ENCODE data around the gene SMAD3.

Gene SMAD3

DNA sequence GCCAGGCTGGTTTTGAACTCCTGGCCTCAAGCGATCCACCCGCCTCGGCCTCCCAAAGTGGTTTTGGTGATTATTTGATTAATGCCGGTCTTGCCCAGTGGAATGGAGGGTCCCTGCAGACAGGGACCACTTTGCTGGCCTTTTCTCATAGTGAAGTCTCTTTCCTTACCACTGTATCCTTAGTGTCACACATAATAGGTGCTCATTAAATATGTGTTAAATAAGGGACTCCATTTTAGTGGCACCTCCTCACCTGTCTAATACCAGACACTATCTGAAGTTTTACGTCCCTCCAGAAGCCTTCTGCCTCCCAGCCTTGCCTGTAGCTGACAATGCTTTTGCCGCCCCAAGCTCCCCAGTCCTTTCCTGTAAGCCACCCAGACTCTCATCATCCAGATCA, 97.8 kb downstream of the SMAD3 start:
- DNase-seq (ENCODE audit: low read depth in 2 of 2): no peak

DNA sequence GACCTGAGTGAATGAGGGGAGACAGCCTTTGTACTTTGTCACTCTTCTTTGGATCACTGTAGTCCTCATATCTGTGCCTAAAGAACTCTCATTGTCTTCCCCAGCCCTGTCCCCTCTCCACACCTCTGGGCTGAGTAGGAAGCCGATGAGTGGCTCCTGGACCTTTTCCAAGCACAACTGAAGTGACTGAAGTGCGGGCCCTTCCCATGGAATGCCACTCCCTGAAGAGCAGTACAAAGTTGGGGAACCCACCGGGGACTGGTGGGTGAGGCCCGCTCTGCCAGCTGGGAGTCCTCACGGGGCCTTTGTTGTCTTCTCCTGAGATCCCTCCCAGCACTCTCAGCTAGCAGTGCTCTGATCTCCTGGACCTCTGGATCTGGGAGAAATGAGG, 99.0 kb downstream of the SMAD3 start:
- no peak for DNase-seq (ENCODE audit: low read depth in 2 of 2)

DNA sequence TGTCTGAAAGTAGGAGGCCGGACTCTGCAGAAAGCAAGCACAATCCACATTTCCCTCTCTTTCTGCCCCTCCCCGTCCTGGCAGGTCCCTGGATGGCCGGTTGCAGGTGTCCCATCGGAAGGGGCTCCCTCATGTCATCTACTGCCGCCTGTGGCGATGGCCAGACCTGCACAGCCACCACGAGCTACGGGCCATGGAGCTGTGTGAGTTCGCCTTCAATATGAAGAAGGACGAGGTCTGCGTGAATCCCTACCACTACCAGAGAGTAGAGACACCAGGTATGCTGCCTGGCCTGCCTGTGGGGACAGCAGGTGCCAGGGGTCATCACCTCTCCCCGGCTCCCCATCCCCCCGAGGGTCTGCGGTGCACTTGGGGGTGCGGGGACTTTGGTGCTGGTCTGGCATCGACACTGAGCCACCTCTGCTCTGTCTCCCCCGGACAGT, 99.4 kb downstream of the SMAD3 start:
- no peak for DNase-seq (ENCODE audit: low read depth in 2 of 2)

DNA sequence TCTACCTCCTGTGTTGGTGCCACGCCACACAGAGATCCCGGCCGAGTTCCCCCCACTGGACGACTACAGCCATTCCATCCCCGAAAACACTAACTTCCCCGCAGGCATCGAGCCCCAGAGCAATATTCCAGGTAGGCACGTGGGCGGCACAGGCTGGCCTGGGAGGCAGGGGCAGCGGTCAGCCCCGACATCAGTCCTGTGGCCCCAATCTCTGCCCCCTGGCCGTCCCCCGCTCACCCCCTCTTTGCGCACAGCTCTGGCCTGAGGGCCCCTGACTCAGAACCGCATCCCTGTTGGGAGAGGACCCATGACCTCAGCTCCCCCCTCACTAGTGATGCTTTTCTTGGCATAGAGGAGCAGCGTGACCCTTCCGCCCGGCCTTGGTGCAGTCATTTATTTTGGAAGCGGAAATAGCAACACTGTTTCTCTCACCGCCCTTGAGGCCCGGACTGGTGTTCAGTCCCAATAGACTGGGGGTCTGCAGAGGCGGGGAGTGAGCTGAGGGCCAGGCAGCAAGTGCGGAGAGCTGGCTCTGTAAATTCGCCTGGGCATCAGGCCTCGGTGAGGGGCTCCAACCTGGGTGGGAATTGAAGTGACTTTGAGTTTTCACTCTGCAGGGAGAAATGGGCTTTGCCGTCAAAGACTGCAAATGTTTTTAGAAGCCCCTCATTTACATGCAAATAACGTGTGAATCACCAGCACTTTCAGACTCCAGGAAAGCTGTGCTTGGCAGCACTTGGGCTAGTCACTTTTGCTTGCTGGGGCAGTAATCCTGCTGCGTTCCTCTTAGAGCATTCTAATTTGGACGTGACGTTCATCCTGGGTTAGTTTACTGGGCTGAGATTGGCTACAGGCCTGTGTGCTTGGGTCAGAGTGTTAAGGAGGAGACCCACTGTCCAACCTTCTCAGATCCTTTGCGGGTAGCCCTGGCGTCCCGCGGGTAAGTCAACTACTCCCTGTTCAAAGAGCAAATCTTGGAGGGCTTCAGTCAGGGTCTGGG, 100.2 kb downstream of the SMAD3 start:
- no peak for DNase-seq (ENCODE audit: low read depth in 2 of 2)

DNA sequence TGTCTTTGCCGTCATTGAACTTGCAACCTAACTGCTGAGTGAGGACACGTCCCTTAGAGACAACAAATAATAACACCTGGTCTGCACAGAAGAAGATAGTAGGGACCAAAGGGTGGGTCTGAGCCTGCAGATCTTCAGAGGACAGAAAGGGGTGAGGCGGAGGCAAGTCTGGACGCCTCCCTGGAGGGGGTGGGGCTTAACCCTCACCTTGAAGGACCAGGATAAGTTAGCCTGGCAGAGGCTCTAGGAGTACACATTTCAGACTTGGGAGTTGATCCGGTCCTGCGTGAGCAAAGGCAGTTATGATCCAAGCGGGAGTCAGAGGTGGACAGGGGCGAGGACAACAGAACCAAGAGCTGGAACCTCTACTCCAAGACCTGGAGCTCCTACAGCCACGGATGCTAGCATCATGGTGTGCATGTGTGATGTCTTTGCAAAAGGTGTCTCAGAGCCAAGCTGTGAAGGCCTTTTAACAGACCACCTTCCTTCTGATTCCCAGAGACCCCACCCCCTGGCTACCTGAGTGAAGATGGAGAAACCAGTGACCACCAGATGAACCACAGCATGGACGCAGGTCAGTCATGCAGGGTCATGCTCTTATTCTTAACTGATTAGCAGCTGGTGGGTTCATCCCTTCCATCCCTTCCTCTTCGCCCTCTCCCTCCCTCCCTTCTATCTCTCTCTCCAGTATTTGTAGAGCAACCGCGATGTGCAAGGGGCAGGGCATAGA, 101.0 kb downstream of the SMAD3 start:
- no peak for DNase-seq (ENCODE audit: low read depth in 2 of 2)

DNA sequence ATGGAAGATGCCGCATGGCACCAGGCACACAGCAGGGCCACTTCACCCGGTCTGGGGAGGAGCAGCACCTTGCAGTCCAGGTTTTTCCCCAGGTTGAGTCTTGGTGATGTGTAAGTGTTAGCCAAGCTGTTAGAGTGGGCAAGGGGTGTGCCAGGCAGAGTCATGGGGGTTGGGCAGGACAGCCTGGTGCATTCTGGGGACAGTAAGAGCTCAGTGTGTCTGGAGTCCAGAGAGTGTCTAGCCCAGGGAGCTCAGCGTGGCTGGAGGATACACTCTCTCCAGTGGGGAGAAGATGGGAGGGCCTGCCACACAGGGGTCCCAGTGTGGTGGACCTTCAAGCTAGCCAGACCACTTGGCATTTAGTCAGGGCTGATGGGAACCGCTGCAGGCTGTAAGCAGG, 101.7 kb downstream of the SMAD3 start:
- DNase-seq (ENCODE audit: low read depth in 2 of 2): no peak

DNA sequence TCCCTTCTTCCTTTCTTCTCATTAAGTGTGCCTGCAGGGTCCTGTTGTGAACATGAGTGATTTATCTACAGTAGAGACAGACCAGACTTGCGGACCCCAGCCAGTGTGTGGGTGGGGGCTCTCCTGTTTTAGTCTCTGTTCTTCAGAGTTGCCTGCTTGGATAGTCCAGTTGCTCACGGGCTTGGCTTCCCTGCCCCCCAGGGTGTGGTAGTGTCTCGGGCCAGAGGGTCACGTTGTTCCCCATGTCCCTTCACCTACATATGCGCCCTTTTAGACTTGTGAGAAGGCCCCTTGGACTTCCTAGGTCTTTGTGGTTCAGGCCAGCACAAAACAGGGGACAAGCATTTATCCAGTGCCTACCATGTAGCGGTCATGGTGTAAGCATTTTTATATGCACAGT, 103.3 kb downstream of the SMAD3 start:
- DNase-seq (ENCODE audit: low read depth in 2 of 2): no peak

DNA sequence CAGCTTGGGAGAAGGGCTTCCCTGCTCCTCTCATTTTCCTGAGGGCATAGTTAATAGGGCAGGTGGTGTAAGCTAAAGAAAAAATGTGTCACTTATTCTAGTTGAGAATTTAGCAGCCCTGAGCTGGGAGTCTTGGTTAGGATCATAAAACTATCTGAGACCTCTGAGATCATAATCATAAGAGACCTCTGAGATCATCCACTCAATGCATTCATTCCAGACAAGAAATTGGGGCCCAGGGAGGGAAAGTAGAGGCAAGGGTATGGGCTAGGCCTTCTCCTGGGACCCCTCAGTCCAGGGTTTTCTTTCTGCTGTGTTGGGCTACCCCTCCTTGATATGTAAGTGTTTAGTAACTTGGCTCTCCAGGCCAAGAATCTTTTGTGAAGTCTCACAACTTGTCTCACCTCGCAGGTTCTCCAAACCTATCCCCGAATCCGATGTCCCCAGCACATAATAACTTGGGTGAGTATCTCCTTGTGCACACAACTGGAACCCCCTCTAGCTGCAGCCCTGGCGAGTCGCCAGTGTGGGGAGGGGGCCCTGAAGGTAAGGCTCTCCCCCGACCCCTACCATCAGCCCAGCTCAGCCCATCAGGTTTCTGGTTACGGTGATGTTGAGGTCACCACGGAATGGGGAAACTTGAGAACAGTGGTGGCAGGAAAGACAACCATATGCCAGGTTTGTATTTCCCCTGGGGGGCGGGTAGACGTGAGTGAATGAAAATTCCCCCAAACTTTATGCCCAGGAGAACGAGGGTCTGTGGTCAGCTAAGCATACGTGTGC, 104.9 kb downstream of the SMAD3 start:
- DNase-seq (ENCODE audit: low read depth in 2 of 2): no peak

DNA sequence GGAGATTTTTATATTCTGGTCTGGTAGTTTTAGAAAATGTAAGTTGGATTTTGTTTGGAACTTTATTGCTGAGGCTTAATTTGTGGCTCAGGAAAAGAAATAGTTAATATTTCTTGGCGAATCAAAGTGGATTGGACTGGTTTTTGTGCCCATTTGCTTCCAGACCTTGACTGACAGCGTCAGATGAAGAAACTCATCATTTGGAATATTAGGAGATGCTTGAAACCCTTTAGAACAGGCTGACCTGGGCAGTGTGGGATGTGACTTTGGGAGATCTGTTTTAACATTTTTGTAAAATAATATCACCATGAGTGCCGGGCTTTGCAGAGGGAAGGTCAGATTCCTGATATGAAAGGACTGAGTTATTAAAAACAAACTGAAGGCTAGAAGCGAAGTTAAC, 106.1 kb downstream of the SMAD3 start:
- no peak for DNase-seq (ENCODE audit: low read depth in 2 of 2)

DNA sequence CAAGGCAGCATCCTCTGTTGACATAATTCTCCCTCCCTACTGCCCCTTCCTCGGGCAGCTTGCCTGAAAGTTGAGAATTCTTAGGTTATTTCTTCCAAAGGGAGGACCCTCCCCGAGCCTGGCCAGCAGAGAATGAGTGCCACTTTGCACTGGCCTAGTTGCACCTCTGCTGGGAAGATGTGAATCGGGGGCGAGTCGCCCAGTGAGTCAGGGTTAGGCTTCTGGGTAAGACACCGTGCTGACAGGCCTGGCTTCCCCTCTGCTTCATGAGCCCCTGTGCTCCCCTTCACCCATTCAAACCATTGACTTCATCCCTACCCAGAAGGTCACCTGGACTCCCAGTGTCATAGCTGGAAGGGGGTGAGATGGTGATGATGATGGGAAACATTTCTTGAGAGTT, 106.8 kb downstream of the SMAD3 start:
- no peak for DNase-seq (ENCODE audit: low read depth in 2 of 2)

DNA sequence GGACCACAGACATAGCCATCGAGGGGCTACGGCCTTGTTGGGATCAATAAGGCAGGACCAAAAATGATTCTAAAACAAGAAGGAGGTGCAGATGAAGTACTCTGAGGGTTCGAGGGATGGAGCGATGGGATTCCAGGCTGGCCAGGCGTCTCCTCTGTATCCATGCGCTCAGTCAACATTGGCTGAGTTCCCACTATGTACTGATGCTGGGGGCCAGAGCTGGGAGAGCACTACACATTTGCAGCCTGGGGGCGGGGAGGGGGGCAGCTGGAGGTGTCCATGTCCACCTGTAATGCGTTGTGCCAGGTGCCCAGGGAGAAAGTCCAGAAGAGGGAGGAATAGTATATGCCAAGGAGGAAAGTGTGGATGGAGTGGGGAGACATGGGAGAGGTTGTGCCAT, 107.6 kb downstream of the SMAD3 start:
- DNase-seq (ENCODE audit: low read depth in 2 of 2): no peak

DNA sequence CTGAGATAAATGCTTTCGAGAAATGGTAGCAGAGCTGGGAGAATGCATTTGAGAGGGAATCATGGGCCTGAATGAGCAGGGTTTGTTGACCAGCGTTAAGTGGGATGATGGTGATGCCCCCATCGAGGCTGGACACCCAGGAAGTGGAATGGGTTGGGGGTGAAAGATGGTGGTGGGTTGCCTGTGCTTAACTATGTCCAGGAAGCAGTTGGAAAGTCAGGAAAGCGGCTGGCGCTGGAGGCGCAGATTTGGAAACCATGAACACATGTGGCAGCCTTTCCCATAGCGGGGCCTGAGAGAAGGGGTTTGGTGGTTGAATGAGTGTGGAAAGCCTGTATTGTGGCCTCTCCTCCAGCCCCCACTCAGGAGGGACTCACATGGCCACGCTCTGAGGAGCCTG, 108.4 kb downstream of the SMAD3 start:
- no peak for DNase-seq (ENCODE audit: low read depth in 2 of 2)

DNA sequence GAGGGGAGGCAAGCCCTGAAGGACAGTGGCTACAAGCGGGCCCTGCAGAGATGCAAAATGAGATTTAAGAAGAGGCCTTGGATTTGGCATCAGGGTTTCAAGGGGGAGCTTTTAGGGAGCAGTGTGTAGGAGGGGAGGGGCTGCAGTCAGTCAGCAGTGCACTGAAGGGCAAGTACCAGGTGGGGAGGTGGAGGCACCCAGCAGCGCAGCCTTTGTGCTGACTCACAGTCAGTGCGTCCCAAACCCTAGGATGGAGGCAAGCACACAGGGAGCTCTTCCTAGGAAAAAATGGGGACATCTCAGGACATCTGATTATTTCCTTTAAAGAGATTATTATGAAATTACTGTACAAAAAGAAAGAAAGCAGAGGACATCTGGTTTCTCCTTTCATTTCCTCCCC, 109.0 kb downstream of the SMAD3 start:
- no peak for DNase-seq (ENCODE audit: low read depth in 2 of 2)

DNA sequence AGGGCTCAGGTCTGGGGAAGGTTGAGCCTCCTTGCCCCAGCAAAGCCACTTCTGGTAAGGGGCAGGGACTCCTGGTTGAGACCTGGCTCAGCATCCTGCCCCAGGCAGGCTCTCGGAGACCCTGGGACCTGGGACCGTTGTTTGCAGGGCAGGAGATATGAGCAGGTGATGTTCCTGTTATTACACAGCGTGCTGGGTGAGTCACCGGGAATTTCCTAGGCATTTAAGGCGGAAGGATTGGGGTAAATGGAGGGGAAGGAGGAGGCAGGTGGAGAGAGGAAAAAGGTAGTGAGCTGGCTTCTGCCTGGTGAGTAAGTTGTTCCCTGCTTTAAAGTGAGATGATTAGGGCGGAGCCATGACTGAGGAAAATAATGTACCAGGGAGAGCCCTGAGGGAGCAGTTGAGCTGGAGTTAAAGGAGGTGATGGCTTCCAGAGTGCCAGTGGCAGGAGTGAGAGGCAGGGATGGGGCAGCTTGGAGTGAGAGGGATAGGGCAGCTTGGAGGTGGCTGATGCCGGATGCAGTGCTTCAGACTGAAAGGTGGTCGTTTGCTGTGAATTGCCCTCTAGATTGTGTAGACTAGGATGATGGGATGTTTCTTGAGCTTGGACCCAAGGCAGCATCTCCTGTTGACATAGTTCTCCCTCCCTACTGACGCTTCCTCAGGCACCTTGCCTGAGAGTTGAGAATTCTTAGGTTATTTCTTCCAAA, 109.6 kb downstream of the SMAD3 start:
- peak; percentile 9 to 39 for DNase-seq (ENCODE audit: low read depth in 2 of 2)

DNA sequence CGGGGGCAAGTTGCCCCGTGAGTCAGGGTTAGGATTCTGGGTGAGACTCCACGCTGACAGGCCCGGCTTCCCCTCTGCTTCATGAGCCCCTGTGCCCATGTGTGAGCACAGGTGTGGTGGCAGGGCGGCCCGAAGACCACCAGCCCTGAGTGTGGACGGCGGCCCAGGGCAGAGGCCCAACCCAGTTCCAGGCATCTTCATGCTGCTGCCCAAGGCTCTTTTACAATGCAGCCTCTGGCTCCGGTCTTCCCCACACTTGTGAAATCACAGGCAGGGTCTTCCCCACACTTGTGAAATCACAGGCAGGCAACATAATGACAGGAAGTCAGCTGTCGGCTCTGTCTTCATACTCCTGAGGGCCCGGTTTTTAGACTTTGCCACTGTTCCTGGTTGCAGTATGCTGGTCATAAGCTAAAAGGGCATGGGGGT, 110.3 kb downstream of the SMAD3 start:
- DNase-seq (ENCODE audit: low read depth in 2 of 2): no peak

DNA sequence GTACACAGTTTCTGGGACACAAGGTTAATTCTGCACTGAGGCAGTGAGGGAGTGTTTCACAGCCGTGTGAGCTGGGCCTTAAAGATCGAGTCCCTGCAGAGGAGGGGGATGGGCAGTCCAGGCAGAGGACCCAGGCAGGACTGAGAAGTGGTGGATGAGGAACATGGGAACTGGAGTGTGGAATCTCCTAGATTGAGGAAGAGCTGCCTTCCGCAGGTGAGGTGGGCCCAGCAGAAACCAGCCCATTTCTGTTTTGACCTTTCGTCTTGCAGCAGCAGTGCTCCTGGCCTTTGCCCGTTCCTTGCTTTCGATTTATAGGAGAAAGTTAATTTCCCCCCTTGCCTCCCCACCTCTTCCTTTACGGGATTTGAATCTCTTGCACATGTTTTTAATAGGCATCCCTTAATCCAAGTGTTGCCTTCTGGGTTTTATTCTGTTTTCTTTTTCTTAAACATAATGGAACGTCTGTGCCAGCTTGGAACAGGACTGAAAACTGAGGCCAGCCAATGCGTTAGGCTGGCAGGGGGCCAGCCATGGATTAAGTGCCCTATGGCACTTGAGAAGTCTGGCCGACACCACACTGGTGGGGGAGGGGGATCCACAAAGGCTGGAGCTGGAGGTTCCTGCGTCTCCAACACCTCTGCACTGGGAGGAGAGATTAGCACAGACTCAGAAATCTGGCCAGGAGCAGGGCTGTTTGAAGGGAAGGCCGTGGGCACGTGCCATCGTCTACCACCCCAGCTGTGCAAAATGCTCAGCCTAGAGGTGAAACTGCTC, 111.0 kb downstream of the SMAD3 start:
- DNase-seq (ENCODE audit: low read depth in 2 of 2): no peak

DNA sequence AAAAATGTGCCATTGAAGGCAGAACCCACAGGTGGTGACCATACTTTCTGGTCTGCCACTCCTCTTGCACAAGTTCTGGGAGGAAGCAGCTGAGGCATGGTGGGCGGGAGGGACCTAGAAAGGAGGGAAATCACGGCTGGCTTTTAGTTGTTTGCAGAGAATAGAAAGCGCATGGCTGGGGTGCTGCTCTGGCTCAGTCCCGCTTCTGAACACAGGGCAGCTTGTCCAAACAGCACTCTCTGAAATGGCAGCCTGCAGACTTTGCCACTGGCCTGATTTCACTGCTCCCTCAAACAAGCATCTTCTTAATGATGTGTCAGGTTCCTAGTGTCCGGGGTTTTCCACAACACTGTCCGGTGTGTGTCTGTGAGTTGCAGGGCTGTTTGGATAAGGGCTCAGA, 112.3 kb downstream of the SMAD3 start:
- DNase-seq (ENCODE audit: low read depth in 2 of 2): no peak

DNA sequence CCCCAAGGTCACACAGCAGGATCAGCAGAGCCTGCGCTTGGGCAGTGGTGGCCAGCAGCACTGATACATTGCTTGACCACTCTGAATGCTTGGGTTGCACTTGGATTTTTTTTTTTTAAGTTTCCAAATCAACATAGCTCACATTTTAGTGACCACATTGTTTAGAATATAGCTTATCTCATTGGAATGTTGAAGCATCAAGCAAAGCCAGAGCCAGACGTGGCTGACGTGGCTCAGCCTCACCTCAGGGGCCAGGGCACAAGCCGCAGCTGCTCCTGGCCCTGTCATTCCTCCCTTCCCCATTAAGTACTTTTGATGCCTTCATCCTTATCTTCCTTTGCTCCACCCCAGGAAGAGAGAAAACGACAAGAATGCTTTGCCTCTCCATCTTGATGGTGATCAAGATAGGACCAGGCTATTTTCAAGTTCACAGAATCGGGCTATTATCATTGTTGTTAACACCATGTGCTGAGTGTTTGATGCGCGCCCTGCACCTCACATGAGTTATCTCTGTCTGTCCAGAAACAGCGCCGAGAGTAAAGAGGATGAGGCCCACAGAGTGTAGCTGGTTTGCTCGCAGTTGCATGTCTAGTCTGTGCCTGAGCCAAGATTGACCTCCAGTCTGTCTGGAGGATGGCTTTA, 113.3 kb downstream of the SMAD3 start:
- DNase-seq (ENCODE audit: low read depth in 2 of 2): no peak

DNA sequence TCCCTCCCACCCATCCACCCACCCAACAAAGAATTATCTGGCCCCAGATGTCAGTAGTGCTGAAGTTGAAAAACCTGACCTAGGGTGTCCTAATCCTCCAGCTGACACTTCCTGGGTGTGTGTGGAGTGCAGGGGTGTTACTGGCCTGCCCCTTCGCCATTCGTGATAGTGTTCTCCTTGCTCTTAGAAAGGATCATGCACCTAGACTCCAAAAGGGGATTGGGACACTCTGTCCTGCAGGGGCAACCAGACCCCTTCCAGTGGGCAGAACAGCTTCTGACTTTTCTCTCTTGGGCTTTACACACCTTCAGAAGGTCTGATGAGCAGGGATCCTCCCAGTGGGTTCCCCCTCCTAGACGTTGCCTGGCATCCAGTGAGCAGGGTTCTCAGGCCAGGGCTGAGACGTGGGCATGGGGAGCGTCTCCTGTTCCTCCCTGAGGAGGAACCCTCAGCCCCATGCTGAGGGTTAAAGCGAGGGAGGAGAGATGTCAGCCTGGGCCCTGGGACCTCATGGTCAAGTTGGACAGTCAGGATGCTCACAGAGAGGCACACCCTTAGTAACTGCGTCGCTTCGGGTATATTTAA, 114.1 kb downstream of the SMAD3 start:
- no peak for DNase-seq (ENCODE audit: low read depth in 2 of 2)

DNA sequence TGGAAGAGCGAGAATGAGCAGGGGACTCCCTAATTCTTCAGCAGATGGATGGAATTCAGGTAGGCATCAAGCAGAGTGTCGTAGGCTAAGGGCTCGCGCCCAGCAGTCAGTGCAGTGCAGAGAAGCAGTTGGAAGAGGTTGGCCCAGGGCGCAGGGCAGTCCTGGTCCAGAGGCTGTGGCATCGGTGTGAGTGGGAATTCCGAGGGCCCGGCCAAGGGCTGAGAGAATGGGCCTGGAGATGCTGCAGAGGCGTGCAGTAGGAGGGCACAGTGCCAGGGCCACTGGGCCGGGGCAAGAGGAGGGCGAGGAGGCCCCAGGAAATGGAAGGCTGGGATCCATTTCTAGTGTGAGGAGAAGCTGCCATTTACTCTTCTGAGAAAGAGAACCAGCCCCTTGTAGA, 114.6 kb downstream of the SMAD3 start:
- DNase-seq (ENCODE audit: low read depth in 2 of 2): no peak
